Neural progenitor cell (in vitro differentiated cells): ENCODE results near the gene OR5L1. TPM values are rescaled to one million over a fixed set of nuclear protein-coding genes. Genes with fewer than 3 reads are reported as not detected.

Experiments used
- DNase-seq: peaks from one replicate; pipeline ENCODE4 v3.0.0-alpha.2; 2016; ENCODE audit warnings: low spot score
- H2AFZ ChIP-seq: fragments of 200-600 bp; sonication (generic); replicated peaks from 2 replicates; pipeline ENCODE4 v1.6.1; 2016; ENCODE audit warnings: antibody characterized with exemption
- H3F3A ChIP-seq: fragments of 200-600 bp; sonication (generic); 2 replicates; pipeline ENCODE4 v1.6.1; 2016; ENCODE audit warnings: antibody characterized with exemption, low read depth
- H3K27ac ChIP-seq: fragments of 200-600 bp; sonication (generic); 2 replicates; pipeline ENCODE4 v1.5.1; 2016; ENCODE audit warnings: mild to moderate bottlenecking
- H3K27me3 ChIP-seq: fragments of 200-600 bp; sonication (generic); 2 replicates; pipeline ENCODE4 v1.6.1; 2016; ENCODE audit warnings: mild to moderate bottlenecking, moderate library complexity
- H3K36me3 ChIP-seq: fragments of 200-600 bp; sonication (generic); 2 replicates; pipeline ENCODE4 v1.5.1; 2016
- H3K4me1 ChIP-seq: fragments of 200-600 bp; sonication (generic); 2 replicates; pipeline ENCODE4 v1.6.1; 2016; ENCODE audit warnings: mixed run types
- H3K4me2 ChIP-seq: fragments of 200-600 bp; sonication (generic); 2 replicates; pipeline ENCODE4 v1.6.1; 2016
- H3K4me3 ChIP-seq: fragments of 200-600 bp; sonication (generic); 2 replicates; pipeline ENCODE4 v1.5.1; 2016
- H3K79me2 ChIP-seq: fragments of 200-600 bp; sonication (generic); 2 replicates; pipeline ENCODE4 v1.6.1; 2016; ENCODE audit warnings: low read depth
- H3K9ac ChIP-seq: fragments of 200-600 bp; sonication (generic); 2 replicates; pipeline ENCODE4 v1.6.1; 2016
- H3K9me3 ChIP-seq: fragments of 200-600 bp; sonication (generic); 2 replicates; pipeline ENCODE4 v1.5.1; 2016; ENCODE audit warnings: low read depth
- H4K20me1 ChIP-seq: fragments of 200-600 bp; sonication (generic); 2 replicates; pipeline ENCODE4 v1.6.1; 2016; ENCODE audit warnings: low read depth
- H3K27ac Mint-ChIP-seq: 3 replicates; pipeline ENCODE4 v1.8.0; 2021; ENCODE audit warnings: mixed read lengths
- H3K27me3 Mint-ChIP-seq: 2 replicates; pipeline ENCODE4 v1.8.0; 2022; ENCODE audit warnings: low read depth, mild to moderate bottlenecking, inconsistent platforms, moderate library complexity, mixed read lengths; ENCODE audit not compliant: insufficient read depth
- H3K36me3 Mint-ChIP-seq: 3 replicates; pipeline ENCODE4 v1.8.0; 2021; ENCODE audit warnings: mixed read lengths
- H3K4me1 Mint-ChIP-seq: 3 replicates; pipeline ENCODE4 v1.8.0; 2021; ENCODE audit warnings: mixed read lengths
- H3K4me3 Mint-ChIP-seq: 3 replicates; pipeline ENCODE4 v1.8.0; 2021; ENCODE audit warnings: mild to moderate bottlenecking, moderate library complexity, mixed read lengths
- H3K9me3 Mint-ChIP-seq: 3 replicates; pipeline ENCODE4 v1.8.0; 2020; ENCODE audit warnings: mixed read lengths
- CTCF ChIP-seq: fragments of 200-600 bp; sonication (generic); IDR thresholded peaks from 2 replicates; pipeline ENCODE4 v1.5.1; 2017; ENCODE audit warnings: antibody characterized with exemption, mild to moderate bottlenecking
- EZH2 ChIP-seq: fragments of 200-600 bp; sonication (generic); IDR thresholded peaks from 2 replicates; pipeline ENCODE4 v1.6.1; 2017; ENCODE audit warnings: antibody characterized with exemption, mild to moderate bottlenecking, moderate library complexity
- EZH2phosphoT487 ChIP-seq: fragments of 200-600 bp; sonication (generic); IDR thresholded peaks from 2 replicates; pipeline ENCODE4 v1.6.1; 2017; ENCODE audit warnings: antibody characterized with exemption
- total RNA-seq: library from RNA; depleted of rRNA; stranded (reverse); fragments of >200 nt; gene quantifications from 2 replicates; pipeline ENCODE4 v1.2.3, GENCODE V29; 2015; ENCODE audit warnings: low replicate concordance

Gene OR5L1
- total RNA-seq: not detected in 2 replicates

- no peaks in the 10 kb centered on the region for H3K4me1 Mint-ChIP-seq
- Histone ChIP-seq H3K4me3 (no peak within 1 kb of the TSS), H3K9ac (no peak within 1 kb of the TSS), H4K20me1 (no peaks in the 10 kb centered on the region), H3F3A (no peaks in the 10 kb centered on the region), H2AFZ (no peak within 1 kb of the TSS), H3K4me2 (no peak within 1 kb of the TSS), H3K4me1 (no peaks in the 10 kb centered on the region), H3K9me3 (peaks cover 31% of the 10 kb centered on the region), H3K36me3 (no peaks in the 10 kb centered on the region), H3K79me2 (no peaks in the 10 kb centered on the region), H3K27me3 (no peaks in the 10 kb centered on the region), H3K27ac (no peak within 1 kb of the TSS)
- H3K4me3 Mint-ChIP-seq: no peak within 1 kb of the TSS
- H3K27ac Mint-ChIP-seq: no peak within 1 kb of the TSS
- peaks cover 23% of the 10 kb centered on the region for H3K9me3 Mint-ChIP-seq
- DNase-seq: no peak
- H3K36me3 Mint-ChIP-seq: no peaks in the 10 kb centered on the region
- no peaks in the 10 kb centered on the region for H3K27me3 Mint-ChIP-seq
- no peak for TF ChIP-seq EZH2phosphoT487
- no peak for TF ChIP-seq CTCF
- no peak for TF ChIP-seq EZH2
These were observed at the start of gene OR5L1 for GRCh38 chr11:55811067-55811466. TSS of gene OR5L1 (plus strand) at chr11:55811367. CDS start at chr11:55811467, 100 bp downstream.

GRCh38 chr11:55773138-55773537 lies 38.0 kb upstream of the OR5L1 start, which contains the start of gene OR5D13:
TSS of gene OR5D13 (plus strand) at chr11:55773438. CDS start at chr11:55773438, 0 bp downstream.
- no peak within 1 kb of the TSS for H3K9ac ChIP-seq

GRCh38 chr11:55791606-55792005 lies 19.6 kb upstream of the OR5L1 start:
- no peak overlapping the region for H3K4me3 ChIP-seq
- no peak overlapping the region for H3K4me2 ChIP-seq
- no peaks in the 10 kb centered on the region for H3K36me3 ChIP-seq
- no peak for DNase-seq
- Mint-ChIP-seq H3K4me3 (no peak overlapping the region), H3K9me3 (peaks cover 7% of the 10 kb centered on the region), H3K4me1 (no peaks in the 10 kb centered on the region), H3K36me3 (no peaks in the 10 kb centered on the region), H3K27ac (no peak overlapping the region), H3K27me3 (peaks cover 3% of the 10 kb centered on the region)
- H3K4me1 ChIP-seq: no peaks in the 10 kb centered on the region
- H3K79me2 ChIP-seq: no peaks in the 10 kb centered on the region
- no peak overlapping the region for H2AFZ ChIP-seq
- no peaks in the 10 kb centered on the region for H4K20me1 ChIP-seq
- peaks cover 24% of the 10 kb centered on the region for H3K9me3 ChIP-seq
- H3K27me3 ChIP-seq: no peaks in the 10 kb centered on the region
- H3K9ac ChIP-seq: no peak overlapping the region
- TF ChIP-seq CTCF: no peak
- no peak for TF ChIP-seq EZH2phosphoT487
- no peak for TF ChIP-seq EZH2
- H3K27ac ChIP-seq: no peak overlapping the region
- no peaks in the 10 kb centered on the region for H3F3A ChIP-seq

More at GRCh38 chr11:55773138-55773537, 38.0 kb upstream of the OR5L1 start, which contains the start of gene OR5D13:
- H3K4me3 Mint-ChIP-seq: no peak within 1 kb of the TSS
- Histone ChIP-seq H3K36me3 (no peaks in the 10 kb centered on the region), H3K9me3 (peaks cover 44% of the 10 kb centered on the region), H3K27ac (no peak within 1 kb of the TSS), H3K79me2 (no peaks in the 10 kb centered on the region), H3K27me3 (no peaks in the 10 kb centered on the region), H4K20me1 (no peaks in the 10 kb centered on the region), H2AFZ (no peak within 1 kb of the TSS), H3K4me3 (no peak within 1 kb of the TSS), H3F3A (no peaks in the 10 kb centered on the region), H3K4me2 (no peak within 1 kb of the TSS), H3K4me1 (no peaks in the 10 kb centered on the region)
- no peaks in the 10 kb centered on the region for H3K36me3 Mint-ChIP-seq
- peaks cover 22% of the 10 kb centered on the region for H3K9me3 Mint-ChIP-seq
- no peaks in the 10 kb centered on the region for H3K4me1 Mint-ChIP-seq
- TF ChIP-seq CTCF (no peak), EZH2 (no peak), EZH2phosphoT487 (no peak)
- DNase-seq: no peak
- no peaks in the 10 kb centered on the region for H3K27me3 Mint-ChIP-seq
- no peak within 1 kb of the TSS for H3K27ac Mint-ChIP-seq
